ENCODE results near the gene FUT4.
A peak's percentile ranks its signal among the peaks of the same experiment; 100 is the strongest.
"Not testable (repeated sequence)": the region's sequence is repeated elsewhere in the genome, so short reads cannot be mapped to it uniquely, and the experiment has no call there.

FUT4 gene

GRCh38 chr11:94533696-94534630 is 9.8 kb upstream of the FUT4 start:
- no peak for DNase-seq

- no peak for DNase-seq
Measured at GRCh38 chr11:94536386-94536785, 7.3 kb upstream of the FUT4 start.

- no peak for DNase-seq
Measured at GRCh38 chr11:94537031-94537600, 6.6 kb upstream of the FUT4 start.

- DNase-seq, result no peak
Measured at GRCh38 chr11:94539420-94539819, 4.3 kb upstream of the FUT4 start.

GRCh38 chr11:94544646-94545263 is 1.0 kb downstream of the FUT4 start:
- peak; percentile 14 for DNase-seq

- no peak for DNase-seq
Measured at GRCh38 chr11:94545264-94546161, 1.8 kb downstream of the FUT4 start.

- DNase-seq, result no peak
Measured at GRCh38 chr11:94546162-94546470, 2.4 kb downstream of the FUT4 start.

- DNase-seq, result no peak
Measured at GRCh38 chr11:94546886-94547285, 3.2 kb downstream of the FUT4 start.

GRCh38 chr11:94549146-94549545 is 5.4 kb downstream of the FUT4 start:
- DNase-seq, result no peak

GRCh38 chr11:94550513-94550912 is 6.8 kb downstream of the FUT4 start:
- no peak for DNase-seq

GRCh38 chr11:94553938-94554337 is 10.2 kb downstream of the FUT4 start:
- no peak for DNase-seq

- not testable (repeated sequence) for DNase-seq
Measured at GRCh38 chr11:94555752-94556329, 12.1 kb downstream of the FUT4 start.

GRCh38 chr11:94557421-94557820 is 13.7 kb downstream of the FUT4 start:
- no peak for DNase-seq

- DNase-seq, result no peak
Measured at GRCh38 chr11:94557992-94558391, 14.3 kb downstream of the FUT4 start.

- DNase-seq, result no peak
Measured at GRCh38 chr11:94558468-94558867, 14.7 kb downstream of the FUT4 start.

GRCh38 chr11:94558932-94559331 is 15.2 kb downstream of the FUT4 start:
- DNase-seq, result no peak

- DNase-seq, result no peak
Measured at GRCh38 chr11:94559361-94559760, 15.6 kb downstream of the FUT4 start.

GRCh38 chr11:94560834-94561233 is 17.1 kb downstream of the FUT4 start:
- DNase-seq, result no peak

- no peak for DNase-seq
Measured at GRCh38 chr11:94563176-94563847, 19.6 kb downstream of the FUT4 start.

- DNase-seq, result no peak
Measured at GRCh38 chr11:94563848-94564467, 20.2 kb downstream of the FUT4 start.

GRCh38 chr11:94567181-94567670 is 23.5 kb downstream of the FUT4 start, which contains the start of gene PIWIL4:
Gene PIWIL4, plus strand, starts transcription at chr11:94567368. Its CDS starts 151 bp downstream, at chr11:94567519.
- DNase-seq, result no peak
